ENCODE results near the gene RELB. TPM values are rescaled to one million over a fixed set of nuclear protein-coding genes. Genes with fewer than 3 reads are reported as not detected.
A peak's percentile ranks its signal among the peaks of the same experiment; 100 is the strongest.

The RELB gene
- total and polyA plus RNA-seq, 3 donors from 2014 or later = 9.1 to 10.1 (median 9.7) TPM

- WGBS, 2 donors = 90 to 92% methylated on average over 6 of the region's 6 CpGs
- H3K36me3 ChIP-seq (ENCODE audit: low read depth, missing control alignments) = no peaks in the 10 kb centered on the region
- no peaks in the 10 kb centered on the region for H3K4me1 ChIP-seq
- H3K9me3 ChIP-seq = no peaks in the 10 kb centered on the region
- intact Hi-C loops (cut with DNase I; ENCODE audit: low total_unique reads) = no loop called here
- TF ChIP-seq POLR2A (IDR thresholded peaks at IDR 0.05) (no peak), CTCF (IDR thresholded peaks at IDR 0.05) (no peak)
- H3K4me3 ChIP-seq = no peak overlapping the region
- H3K27me3 ChIP-seq = no peaks in the 10 kb centered on the region
- no peak overlapping the region for H3K27ac ChIP-seq
- DNase-seq = no peak
Observed at GRCh38 chr19:45030825-45031224, 29.6 kb downstream of the RELB start.

DNA sequence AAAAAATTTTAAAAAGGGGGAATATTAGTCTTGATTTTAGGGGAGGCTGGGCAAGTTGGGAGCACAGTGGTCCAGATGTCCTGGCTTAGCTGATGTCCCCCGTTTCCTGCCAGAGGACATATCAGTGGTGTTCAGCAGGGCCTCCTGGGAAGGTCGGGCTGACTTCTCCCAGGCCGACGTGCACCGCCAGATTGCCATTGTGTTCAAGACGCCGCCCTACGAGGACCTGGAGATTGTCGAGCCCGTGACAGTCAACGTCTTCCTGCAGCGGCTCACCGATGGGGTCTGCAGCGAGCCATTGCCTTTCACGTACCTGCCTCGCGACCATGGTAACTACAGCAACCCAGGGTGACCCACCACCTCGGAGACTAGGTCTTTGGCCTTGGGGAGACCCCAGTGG lies 31.2 kb downstream of the RELB start:
- Histone ChIP-seq H3K4me3 (no peak overlapping the region), H3K9me3 (no peaks in the 10 kb centered on the region), H3K36me3 (ENCODE audit: low read depth, missing control alignments) (no peaks in the 10 kb centered on the region), H3K4me1 (no peaks in the 10 kb centered on the region), H3K27me3 (no peaks in the 10 kb centered on the region), H3K27ac (no peak overlapping the region)
- intact Hi-C loops (cut with DNase I; ENCODE audit: low total_unique reads) = no loop called here
- 86 to 88% methylated on average over 18 of the region's 18 CpGs for WGBS, 2 donors
- DNase-seq = no peak
- TF ChIP-seq POLR2A (IDR thresholded peaks at IDR 0.05) (no peak), CTCF (IDR thresholded peaks at IDR 0.05) (no peak)

GRCh38 chr19:45035755-45036154 lies 34.5 kb downstream of the RELB start:
- no peaks in the 10 kb centered on the region for H3K9me3 ChIP-seq
- no peak overlapping the region for H3K27ac ChIP-seq
- H3K27me3 ChIP-seq = no peaks in the 10 kb centered on the region
- intact Hi-C loops (cut with DNase I; ENCODE audit: low total_unique reads) = no loop called here
- no peaks in the 10 kb centered on the region for H3K36me3 ChIP-seq (ENCODE audit: low read depth, missing control alignments)
- no peak for DNase-seq
- H3K4me3 ChIP-seq = no peak overlapping the region
- no peak for TF ChIP-seq POLR2A (IDR thresholded peaks at IDR 0.05)
- no peak for TF ChIP-seq CTCF (IDR thresholded peaks at IDR 0.05)
- H3K4me1 ChIP-seq = peaks cover 14% of the 10 kb centered on the region
- 94% methylated on average over 6 of the region's 6 CpGs for WGBS, 2 donors

DNA sequence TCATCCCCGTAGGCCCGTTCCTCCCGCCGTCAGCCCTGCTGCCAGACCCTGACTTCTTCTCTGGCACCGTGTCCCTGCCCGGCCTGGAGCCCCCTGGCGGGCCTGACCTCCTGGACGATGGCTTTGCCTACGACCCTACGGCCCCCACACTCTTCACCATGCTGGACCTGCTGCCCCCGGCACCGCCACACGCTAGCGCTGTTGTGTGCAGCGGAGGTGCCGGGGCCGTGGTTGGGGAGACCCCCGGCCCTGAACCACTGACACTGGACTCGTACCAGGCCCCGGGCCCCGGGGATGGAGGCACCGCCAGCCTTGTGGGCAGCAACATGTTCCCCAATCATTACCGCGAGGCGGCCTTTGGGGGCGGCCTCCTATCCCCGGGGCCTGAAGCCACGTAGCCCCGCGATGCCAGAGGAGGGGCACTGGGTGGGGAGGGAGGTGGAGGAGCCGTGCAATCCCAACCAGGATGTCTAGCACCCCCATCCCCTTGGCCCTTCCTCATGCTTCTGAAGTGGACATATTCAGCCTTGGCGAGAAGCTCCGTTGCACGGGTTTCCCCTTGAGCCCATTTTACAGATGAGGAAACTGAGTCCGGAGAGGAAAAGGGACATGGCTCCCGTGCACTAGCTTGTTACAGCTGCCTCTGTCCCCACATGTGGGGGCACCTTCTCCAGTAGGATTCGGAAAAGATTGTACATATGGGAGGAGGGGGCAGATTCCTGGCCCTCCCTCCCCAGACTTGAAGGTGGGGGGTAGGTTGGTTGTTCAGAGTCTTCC lies 36.3 kb downstream of the RELB start:
- Histone ChIP-seq H3K36me3 (ENCODE audit: low read depth, missing control alignments) (no peaks in the 10 kb centered on the region), H3K27ac (no peak overlapping the region), H3K9me3 (no peaks in the 10 kb centered on the region), H3K27me3 (no peaks in the 10 kb centered on the region), H3K4me3 (peak overlapping the region in 1 of 2 donors; percentile 91), H3K4me1 (peaks cover 19% of the 10 kb centered on the region)
- WGBS, 2 donors = 65 to 80% methylated on average over 34 of the region's 37 CpGs
- intact Hi-C loops (cut with DNase I; ENCODE audit: low total_unique reads) = no loop called here
- DNase-seq = no peak
- no peak for TF ChIP-seq CTCF (IDR thresholded peaks at IDR 0.05)
